PFSK-1 (cell line): ENCODE data around the gene PSMC5.

ENCODE experiments used
- FOXP2 ChIP-seq: optimal IDR thresholded peaks from 2 replicates; pipeline ENCODE3; 2011; ENCODE audit warnings: borderline replicate concordance, control low read depth, inconsistent platforms; ENCODE audit not compliant: insufficient read depth; ENCODE audit errors: extremely low read length, extremely low read depth
- POLR2AphosphoS5 ChIP-seq: IDR thresholded peaks from 2 replicates; pipeline ENCODE4 v1.6.1; 2012; ENCODE audit warnings: low read depth, mild to moderate bottlenecking, control low read depth, low read length, moderate library complexity
- SIN3A ChIP-seq: IDR thresholded peaks from 2 replicates; pipeline ENCODE4 v1.6.1; 2012; ENCODE audit warnings: mild to moderate bottlenecking, low read length, moderate library complexity, borderline replicate concordance; ENCODE audit not compliant: insufficient read depth
- TAF1 ChIP-seq: IDR thresholded peaks from 2 replicates; pipeline ENCODE4 v1.6.1; 2012; ENCODE audit warnings: low read length, control low read depth, borderline replicate concordance; ENCODE audit not compliant: insufficient read depth
- TF ChIP-seq, protein P1 (sequence below), 2 experiments: IDR thresholded peaks; 2 replicates each; pipeline versions ENCODE4 v1.6.1 to v1.8.0; 2011 to 2012; ENCODE audit warnings: low read depth in 2 of 2, low read length in 2 of 2, control low read depth in 1 of 2, inconsistent platforms in 1 of 2, mild to moderate bottlenecking in 1 of 2, moderate library complexity in 1 of 2; ENCODE audit not compliant: insufficient read depth in 1 of 2

The PSMC5 gene

DNA sequence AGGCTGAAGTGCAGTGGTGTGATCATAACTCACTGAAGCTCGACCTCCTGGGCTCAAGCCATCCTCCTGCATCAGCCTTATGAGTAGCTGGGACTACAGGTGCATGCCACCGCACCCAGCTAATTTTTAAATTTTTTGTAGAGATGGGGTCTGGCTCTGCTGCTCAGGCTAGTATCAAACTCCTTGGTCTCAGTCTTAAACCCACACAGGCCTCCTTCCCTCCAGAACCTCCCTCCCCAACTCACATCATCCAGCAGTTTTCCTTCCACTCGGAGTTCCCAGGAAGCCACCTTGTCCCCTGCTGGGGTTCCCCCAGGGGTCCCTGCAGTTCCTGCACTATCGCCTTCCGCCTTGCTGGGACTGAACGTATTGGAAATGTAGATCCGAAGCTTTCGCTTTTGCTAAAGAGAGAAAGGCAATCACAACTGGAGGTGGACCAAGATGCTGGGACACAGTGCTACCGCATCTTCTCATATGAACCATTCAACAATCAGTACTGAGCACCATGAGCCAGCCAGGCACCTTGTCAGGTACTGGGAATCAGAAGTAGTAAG is 8.0 kb downstream of the PSMC5 start:
- no peak for TF ChIP-seq POLR2AphosphoS5
- TF ChIP-seq SIN3A, result no peak
- TF ChIP-seq, protein P1, sequence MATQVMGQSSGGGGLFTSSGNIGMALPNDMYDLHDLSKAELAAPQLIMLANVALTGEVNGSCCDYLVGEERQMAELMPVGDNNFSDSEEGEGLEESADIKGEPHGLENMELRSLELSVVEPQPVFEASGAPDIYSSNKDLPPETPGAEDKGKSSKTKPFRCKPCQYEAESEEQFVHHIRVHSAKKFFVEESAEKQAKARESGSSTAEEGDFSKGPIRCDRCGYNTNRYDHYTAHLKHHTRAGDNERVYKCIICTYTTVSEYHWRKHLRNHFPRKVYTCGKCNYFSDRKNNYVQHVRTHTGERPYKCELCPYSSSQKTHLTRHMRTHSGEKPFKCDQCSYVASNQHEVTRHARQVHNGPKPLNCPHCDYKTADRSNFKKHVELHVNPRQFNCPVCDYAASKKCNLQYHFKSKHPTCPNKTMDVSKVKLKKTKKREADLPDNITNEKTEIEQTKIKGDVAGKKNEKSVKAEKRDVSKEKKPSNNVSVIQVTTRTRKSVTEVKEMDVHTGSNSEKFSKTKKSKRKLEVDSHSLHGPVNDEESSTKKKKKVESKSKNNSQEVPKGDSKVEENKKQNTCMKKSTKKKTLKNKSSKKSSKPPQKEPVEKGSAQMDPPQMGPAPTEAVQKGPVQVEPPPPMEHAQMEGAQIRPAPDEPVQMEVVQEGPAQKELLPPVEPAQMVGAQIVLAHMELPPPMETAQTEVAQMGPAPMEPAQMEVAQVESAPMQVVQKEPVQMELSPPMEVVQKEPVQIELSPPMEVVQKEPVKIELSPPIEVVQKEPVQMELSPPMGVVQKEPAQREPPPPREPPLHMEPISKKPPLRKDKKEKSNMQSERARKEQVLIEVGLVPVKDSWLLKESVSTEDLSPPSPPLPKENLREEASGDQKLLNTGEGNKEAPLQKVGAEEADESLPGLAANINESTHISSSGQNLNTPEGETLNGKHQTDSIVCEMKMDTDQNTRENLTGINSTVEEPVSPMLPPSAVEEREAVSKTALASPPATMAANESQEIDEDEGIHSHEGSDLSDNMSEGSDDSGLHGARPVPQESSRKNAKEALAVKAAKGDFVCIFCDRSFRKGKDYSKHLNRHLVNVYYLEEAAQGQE (IDR thresholded peaks at IDR 0.05; ENCODE audit: insufficient read depth in 1 of 2, low read depth in 2 of 2, low read length in 2 of 2), result no peak
- no peak for TF ChIP-seq FOXP2
- no peak for TF ChIP-seq TAF1

DNA sequence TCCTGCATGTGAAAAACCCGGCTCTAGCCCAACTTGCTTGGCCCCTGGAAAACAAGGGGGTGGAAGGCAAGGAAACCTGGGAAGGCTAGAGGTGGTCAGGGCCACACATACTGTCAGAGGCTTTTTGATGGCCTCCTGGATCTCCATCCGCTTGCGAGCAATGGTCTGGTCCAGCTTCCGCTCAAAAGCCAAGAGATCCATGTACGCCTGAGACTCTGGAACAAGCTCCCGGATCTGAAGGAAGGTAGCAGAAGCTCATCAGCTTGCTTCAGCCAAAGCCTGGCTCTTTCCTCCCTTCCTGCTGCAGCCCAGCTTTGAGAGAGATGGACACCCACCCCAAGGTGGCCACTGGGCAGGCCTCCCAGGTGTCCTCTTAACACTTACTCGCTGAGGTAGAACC is 9.6 kb downstream of the PSMC5 start:
- TF ChIP-seq TAF1, result no peak
- TF ChIP-seq SIN3A, result no peak
- TF ChIP-seq, protein P1 (IDR thresholded peaks at IDR 0.05; ENCODE audit: insufficient read depth in 1 of 2, low read depth in 2 of 2, low read length in 2 of 2), result no peak
- TF ChIP-seq POLR2AphosphoS5, result no peak
- no peak for TF ChIP-seq FOXP2

DNA sequence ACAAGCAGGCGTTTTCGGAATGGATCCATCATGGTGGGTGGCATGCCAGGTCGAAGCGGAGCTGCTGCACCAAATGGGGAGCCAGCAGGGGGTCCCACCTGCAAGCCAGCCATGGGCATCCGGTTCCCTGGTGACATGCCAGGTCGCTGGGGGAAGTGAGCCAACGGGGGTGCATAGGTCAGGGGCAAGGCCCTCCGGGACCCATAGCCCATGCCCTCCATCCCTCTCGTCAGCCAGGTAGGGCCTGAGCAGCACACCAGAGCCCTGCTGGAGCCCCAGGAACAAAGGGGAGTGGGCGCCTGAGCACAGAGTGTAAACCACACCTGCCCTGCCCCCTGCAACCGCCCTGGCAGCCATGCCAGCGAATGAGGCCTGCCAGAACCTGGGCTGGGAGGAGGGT is 10.2 kb downstream of the PSMC5 start:
- TF ChIP-seq SIN3A, result no peak
- TF ChIP-seq POLR2AphosphoS5, result no peak
- no peak for TF ChIP-seq FOXP2
- no peak for TF ChIP-seq TAF1
- TF ChIP-seq, protein P1 (IDR thresholded peaks at IDR 0.05; ENCODE audit: insufficient read depth in 1 of 2, low read depth in 2 of 2, low read length in 2 of 2), result no peak

DNA sequence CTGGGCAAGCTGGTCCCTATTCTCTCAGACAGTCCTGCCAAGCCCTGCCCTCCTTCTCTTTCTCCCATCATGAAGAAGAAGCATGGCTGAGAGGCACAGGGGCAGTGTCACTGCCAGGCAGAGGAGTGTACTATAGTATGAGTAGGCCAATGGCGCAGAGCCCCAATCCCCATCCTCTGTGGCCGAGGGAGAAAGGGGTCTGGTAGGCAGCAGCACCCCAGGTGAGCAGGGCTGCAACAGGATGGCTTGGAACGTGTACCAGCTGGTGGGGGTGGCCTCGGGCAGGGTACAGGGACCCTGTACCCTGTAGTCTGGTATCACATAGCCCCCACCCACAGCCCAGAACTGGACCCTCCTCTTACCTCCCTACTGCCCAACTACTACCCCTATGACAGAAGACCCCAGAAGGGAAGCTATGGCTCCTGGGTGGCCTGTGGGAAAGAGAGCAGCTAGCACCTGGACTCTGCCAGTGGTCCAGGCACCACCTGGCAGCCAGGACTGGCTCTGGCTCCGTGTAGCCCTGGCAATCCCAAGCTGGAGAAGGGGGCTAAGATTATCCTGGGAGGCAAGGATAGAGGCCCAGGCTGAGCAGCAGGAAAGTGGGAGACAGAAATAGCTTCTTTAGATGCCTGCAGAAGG is 10.8 kb downstream of the PSMC5 start:
- TF ChIP-seq FOXP2 (no peak), TAF1 (no peak), SIN3A (no peak), POLR2AphosphoS5 (no peak)
- TF ChIP-seq, protein P1 (IDR thresholded peaks at IDR 0.05; ENCODE audit: insufficient read depth in 1 of 2, low read depth in 2 of 2, low read length in 2 of 2), result no peak

DNA sequence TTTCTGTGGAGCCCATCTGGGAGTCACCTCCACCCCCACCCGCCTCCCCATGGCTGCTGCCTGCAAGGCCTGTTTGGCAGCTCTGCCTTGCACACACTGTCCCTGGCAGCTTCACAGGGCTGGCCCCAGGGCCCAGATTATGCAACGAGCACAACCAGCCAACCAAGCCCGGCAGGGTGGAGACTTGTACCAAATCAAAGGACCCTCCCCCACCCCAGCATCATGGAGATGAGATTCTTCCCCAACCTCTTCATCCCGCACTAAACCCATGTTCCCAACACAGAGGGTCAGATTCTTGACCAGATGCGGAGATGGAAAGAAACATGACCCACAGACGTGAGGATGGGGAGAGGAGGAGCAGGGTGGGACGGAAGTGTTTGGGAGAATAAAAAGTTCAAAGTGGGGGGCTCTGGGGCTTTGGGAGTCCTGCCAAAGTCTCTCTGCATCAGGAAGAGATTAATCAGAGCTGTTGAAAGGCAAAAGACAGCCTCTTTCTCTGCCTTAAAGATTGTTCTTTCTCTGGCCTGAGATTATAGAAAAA is 11.5 kb downstream of the PSMC5 start:
- no peak for TF ChIP-seq FOXP2
